Peyer's patch (tissue), 4 donors: Measurements from ENCODE around the gene DOCK2. TPM values are rescaled to one million over a fixed set of nuclear protein-coding genes. Genes with fewer than 3 reads are reported as not detected.

Source experiments
- DNase-seq, 3 donors: peaks; one replicate each; pipeline ENCODE4 v3.0.0-alpha.2; 2017 to 2019
- H3K27ac ChIP-seq, 4 donors: fragments of 200-600 bp; sonication (generic); one replicate each; pipeline ENCODE4 v1.5.1; 2016 to 2019
- H3K27me3 ChIP-seq, 2 donors: fragments of 200-600 bp; sonication (generic); one replicate each; pipeline ENCODE4 v1.5.1; 2019
- H3K36me3 ChIP-seq, 3 donors: fragments of 200-600 bp; sonication (generic); one replicate each; pipeline ENCODE4 v1.5.1; 2016 to 2019
- H3K4me1 ChIP-seq, 4 donors: fragments of 200-600 bp; sonication (generic); one replicate each; pipeline ENCODE4 v1.5.1; 2016 to 2019
- H3K4me3 ChIP-seq, 4 donors: fragments of 200-600 bp; sonication (generic); 1 replicate in 3 of 4; 2 replicates in 1 of 4; pipeline ENCODE4 v1.5.1; 2016 to 2019; ENCODE audit warnings: mild to moderate bottlenecking in 1 of 4
- H3K9me3 ChIP-seq, 4 donors: fragments of 200-600 bp; sonication (generic); one replicate each; pipeline ENCODE4 v1.5.1; 2016 to 2019; ENCODE audit warnings: mild to moderate bottlenecking in 1 of 4
- POLR2A ChIP-seq, 2 donors: fragments of 450-650 bp; IDR thresholded peaks; one replicate each; pipeline ENCODE4 v1.5.1; 2017; ENCODE audit warnings: antibody characterized with exemption in 2 of 2, mild to moderate bottlenecking in 2 of 2, moderate library complexity in 2 of 2
- total RNA-seq, 4 donors: library from RNA; depleted of rRNA; stranded (reverse); fragments of >200 nt; gene quantifications; one replicate each; pipeline ENCODE4 v1.1.0, GENCODE V29; 2016
- TF ChIP-seq, protein P1 (sequence below), 6 experiments: fragments of 450-650 bp in 4 of 6; fragments of 200-600 bp in 2 of 6; sonication (generic) in 1 of 6; IDR thresholded peaks; one replicate each; pipeline ENCODE4 v1.5.1; 2017 to 2019; ENCODE audit warnings: antibody characterized with exemption in 6 of 6, mild to moderate bottlenecking in 3 of 6, moderate library complexity in 1 of 6

The DOCK2 gene
- total RNA-seq, 4 donors from 2014 or later = 13.8 to 200 (median 17.8) TPM

- Histone ChIP-seq H3K4me1 (no peaks in the 10 kb centered on the region), H3K36me3 (peaks cover 0 to 22% (median 0%) of the 10 kb centered on the region in 3 donors), H3K4me3 (no peak overlapping the region), H3K9me3 (no peaks in the 10 kb centered on the region), H3K27me3 (no peaks in the 10 kb centered on the region), H3K27ac (no peak overlapping the region)
- DNase-seq = no peak
- TF ChIP-seq POLR2A (IDR thresholded peaks at IDR 0.05) = no peak
- TF ChIP-seq, protein P1, sequence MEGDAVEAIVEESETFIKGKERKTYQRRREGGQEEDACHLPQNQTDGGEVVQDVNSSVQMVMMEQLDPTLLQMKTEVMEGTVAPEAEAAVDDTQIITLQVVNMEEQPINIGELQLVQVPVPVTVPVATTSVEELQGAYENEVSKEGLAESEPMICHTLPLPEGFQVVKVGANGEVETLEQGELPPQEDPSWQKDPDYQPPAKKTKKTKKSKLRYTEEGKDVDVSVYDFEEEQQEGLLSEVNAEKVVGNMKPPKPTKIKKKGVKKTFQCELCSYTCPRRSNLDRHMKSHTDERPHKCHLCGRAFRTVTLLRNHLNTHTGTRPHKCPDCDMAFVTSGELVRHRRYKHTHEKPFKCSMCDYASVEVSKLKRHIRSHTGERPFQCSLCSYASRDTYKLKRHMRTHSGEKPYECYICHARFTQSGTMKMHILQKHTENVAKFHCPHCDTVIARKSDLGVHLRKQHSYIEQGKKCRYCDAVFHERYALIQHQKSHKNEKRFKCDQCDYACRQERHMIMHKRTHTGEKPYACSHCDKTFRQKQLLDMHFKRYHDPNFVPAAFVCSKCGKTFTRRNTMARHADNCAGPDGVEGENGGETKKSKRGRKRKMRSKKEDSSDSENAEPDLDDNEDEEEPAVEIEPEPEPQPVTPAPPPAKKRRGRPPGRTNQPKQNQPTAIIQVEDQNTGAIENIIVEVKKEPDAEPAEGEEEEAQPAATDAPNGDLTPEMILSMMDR (IDR thresholded peaks at IDR 0.05) = no peak
These were observed 440.5 kb downstream of the DOCK2 start for GRCh38 chr5:170077526-170077925.

- no peaks in the 10 kb centered on the region for H3K9me3 ChIP-seq
- H3K36me3 ChIP-seq = peaks cover 0 to 22% (median 0%) of the 10 kb centered on the region in 3 donors
- no peak for DNase-seq
- H3K27me3 ChIP-seq = no peaks in the 10 kb centered on the region
- TF ChIP-seq POLR2A (IDR thresholded peaks at IDR 0.05) = no peak
- TF ChIP-seq, protein P1 (IDR thresholded peaks at IDR 0.05) = no peak
- no peak overlapping the region for H3K27ac ChIP-seq
- H3K4me1 ChIP-seq = no peaks in the 10 kb centered on the region
- no peak overlapping the region for H3K4me3 ChIP-seq
These were observed 441.4 kb downstream of the DOCK2 start for GRCh38 chr5:170078458-170078857.

- Histone ChIP-seq H3K4me3 (no peak overlapping the region), H3K27ac (no peak overlapping the region), H3K36me3 (peaks cover 0 to 22% (median 0%) of the 10 kb centered on the region in 3 donors), H3K4me1 (no peaks in the 10 kb centered on the region), H3K27me3 (no peaks in the 10 kb centered on the region), H3K9me3 (no peaks in the 10 kb centered on the region)
- no peak for DNase-seq
- TF ChIP-seq, protein P1 (IDR thresholded peaks at IDR 0.05) = no peak
- no peak for TF ChIP-seq POLR2A (IDR thresholded peaks at IDR 0.05)
These were observed 441.9 kb downstream of the DOCK2 start for GRCh38 chr5:170078931-170079330.

- H3K4me1 ChIP-seq = no peaks in the 10 kb centered on the region
- no peaks in the 10 kb centered on the region for H3K9me3 ChIP-seq
- no peaks in the 10 kb centered on the region for H3K27me3 ChIP-seq
- no peak for DNase-seq
- TF ChIP-seq, protein P1 (IDR thresholded peaks at IDR 0.05) = no peak
- no peak for TF ChIP-seq POLR2A (IDR thresholded peaks at IDR 0.05)
- H3K4me3 ChIP-seq = no peak overlapping the region
- no peak overlapping the region for H3K27ac ChIP-seq
- peaks cover 0 to 22% (median 0%) of the 10 kb centered on the region in 3 donors for H3K36me3 ChIP-seq
These were observed 443.1 kb downstream of the DOCK2 start for GRCh38 chr5:170080217-170080616.

GRCh38 chr5:170080786-170081445, 443.8 kb downstream of the DOCK2 start:
- no peak for TF ChIP-seq POLR2A (IDR thresholded peaks at IDR 0.05)
- TF ChIP-seq, protein P1 (IDR thresholded peaks at IDR 0.05) = no peak
- no peak overlapping the region for H3K4me3 ChIP-seq
- no peaks in the 10 kb centered on the region for H3K27me3 ChIP-seq
- peaks cover 0 to 22% (median 0%) of the 10 kb centered on the region in 3 donors for H3K36me3 ChIP-seq
- no peak overlapping the region for H3K27ac ChIP-seq
- no peak for DNase-seq
- no peaks in the 10 kb centered on the region for H3K9me3 ChIP-seq
- H3K4me1 ChIP-seq = no peaks in the 10 kb centered on the region
